Fibroblast of the conjunctiva (primary cell): ENCODE results near the gene DVL1.

Source experiments
- DNase-seq: peaks from one replicate; pipeline ENCODE4 v3.0.0-alpha.2; 2010; ENCODE audit warnings: low read depth

Gene DVL1

DNA sequence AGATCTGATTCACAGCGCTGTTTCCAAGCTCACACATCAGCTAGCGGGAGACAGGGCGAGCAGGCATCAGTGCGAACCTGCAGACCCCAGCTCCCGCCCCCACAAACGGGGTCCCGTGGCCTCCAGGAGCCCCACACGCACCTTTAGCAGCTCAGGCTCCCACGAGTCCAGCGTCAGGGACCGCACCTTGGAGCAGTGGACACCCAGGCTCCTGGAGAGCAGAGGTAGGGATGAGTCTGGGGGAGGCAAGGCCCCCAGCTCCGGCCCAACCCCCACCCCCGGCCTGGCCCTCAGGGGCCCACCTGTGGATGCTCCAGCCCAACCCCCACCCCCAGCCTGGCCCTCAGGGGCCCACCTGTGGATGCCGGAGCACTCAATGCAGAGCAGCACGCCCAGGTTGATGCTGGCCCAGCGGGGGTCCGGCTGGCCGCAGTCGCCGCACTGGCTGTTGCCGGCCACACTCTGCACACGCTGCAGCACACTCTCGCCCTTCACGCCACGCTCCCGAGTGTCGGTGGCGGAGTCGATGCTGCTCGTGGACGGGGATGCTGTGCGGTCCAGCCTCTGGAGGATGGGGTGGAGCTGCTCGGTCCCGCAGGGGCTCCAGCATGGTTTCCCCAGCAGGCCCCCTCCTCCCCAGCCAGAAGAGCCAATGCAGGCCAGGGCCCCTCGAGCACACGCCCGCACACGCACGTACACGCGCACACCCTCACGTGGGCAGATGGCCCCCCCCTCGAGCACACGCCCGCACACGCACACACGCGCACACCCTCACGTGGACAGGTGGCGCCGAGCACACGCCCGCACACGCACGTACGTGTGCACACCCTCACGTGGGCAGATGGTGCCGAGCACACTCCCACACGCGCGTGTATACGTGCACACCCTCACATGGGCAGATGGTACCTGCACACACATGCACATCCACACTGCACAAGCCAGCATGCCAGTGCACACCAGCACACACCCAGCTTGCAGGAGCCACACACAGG is 52.9 kb downstream of the DVL1 start:
- no peak for DNase-seq

DNA sequence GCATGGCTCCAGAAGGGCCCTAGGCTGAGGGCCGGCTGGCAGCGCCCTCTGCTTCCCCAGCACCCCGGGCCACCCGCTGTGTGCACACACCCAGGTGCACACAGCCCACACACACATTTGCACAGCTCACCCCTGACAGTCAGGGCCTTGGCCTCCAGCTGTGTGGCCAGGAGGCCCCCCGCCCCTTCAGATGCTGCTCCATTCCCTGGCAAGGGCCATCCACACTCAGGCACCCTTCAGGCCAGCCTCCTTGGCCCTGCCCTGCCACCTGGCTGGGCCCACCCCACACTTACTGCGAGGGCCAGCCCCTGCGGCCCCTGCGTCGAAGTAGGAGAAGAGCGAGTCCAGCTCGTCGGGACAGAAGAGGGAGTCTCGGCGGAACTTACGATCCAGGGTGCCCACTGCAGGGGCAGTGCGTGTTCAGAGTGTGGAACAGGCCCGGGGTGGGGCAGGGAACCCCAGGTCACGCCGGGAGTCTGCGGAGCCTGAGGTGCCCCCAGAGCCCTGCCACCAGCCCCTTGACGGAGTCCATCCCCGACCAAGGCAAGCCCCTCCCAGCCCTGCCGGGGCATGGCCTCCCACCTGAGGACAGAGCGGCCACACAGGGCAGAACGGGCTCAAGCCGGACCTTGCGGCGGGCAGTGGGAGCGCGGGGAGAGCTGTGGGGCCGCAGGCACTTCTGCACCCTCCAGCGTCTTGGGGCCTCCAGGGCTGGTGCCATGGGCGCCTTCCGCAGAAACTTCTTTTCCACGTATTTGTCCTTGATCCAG is 53.9 kb downstream of the DVL1 start:
- DNase-seq: no peak

DNA sequence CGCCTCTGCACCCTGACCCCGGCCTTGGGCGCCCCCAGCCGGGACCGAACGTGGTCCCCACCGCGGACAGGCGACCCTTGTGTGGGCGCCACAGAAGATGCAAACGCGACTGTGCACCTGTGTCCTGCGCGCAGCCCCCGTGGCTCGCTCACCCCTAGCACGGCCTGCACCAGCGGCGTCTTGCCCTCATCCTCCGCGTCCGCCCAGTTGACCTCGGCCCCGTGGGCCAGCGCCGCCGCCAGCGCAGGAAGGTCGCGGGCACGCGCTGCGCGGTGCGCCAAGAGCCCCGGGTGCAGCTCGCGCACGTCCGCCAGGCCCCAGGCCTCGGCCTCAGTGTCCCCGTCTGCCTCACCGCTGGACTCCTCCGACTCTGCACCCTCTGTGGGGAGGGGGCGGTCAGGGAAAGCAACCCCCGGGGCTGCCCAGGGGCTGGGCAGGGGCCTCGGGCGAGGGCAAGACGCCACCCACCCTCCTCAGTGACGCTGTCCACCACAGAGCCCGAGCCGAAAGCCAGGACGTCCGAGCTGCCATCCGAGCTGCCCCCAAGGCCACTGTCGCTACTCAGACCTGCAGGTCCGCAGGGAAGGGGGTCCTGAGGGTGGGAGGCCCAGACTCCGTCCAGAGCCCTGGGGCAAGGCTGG is 54.8 kb downstream of the DVL1 start:
- no peak for DNase-seq

DNA sequence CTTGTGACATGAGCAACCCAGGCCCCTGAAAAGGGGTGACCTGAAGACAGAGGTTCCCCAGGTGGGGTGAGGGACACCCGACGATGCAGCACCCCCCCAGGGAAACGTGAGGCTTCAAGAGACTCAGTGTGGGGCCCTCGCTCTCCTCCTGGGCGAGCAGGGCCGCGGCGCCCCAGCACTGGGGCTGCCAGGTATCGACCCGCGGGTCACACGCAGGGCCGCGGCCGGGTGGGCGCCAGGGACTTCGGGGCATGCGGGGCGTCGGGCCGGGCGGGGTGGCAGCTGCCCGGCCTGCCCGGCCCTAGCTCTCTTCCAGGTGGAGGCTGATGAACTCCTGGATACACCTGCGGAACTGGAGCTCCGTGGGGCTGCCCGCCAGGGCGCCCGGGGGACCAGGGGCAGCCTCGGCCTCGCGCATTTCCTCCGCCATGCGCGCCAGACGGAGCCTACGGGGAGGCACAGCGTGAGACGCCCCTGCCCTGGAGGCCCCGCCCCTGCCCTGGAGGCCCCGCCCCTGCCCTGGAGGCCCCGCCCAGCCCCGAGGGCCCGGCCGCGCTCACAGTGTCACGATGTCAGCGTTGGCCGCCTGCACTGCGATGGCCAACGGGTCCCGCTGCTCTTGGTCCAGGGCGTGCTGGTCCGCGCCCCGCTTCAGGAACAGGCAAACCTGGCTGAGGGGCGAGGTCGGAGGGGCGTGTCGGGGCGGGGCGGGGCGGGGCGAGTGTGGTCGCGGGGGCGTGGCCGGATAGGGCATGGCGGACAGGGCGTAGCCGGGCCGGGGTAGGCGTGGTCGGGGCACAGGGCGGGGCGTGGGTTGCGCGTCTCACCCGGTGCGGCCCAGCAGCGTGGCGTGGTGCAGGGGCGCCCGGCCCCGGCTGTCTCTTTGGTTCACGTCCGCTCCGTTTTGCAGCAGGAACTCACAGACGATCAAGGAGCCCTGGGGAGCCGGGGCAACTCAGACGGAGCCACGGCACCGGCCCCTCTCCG is 55.7 kb downstream of the DVL1 start:
- no peak for DNase-seq

DNA sequence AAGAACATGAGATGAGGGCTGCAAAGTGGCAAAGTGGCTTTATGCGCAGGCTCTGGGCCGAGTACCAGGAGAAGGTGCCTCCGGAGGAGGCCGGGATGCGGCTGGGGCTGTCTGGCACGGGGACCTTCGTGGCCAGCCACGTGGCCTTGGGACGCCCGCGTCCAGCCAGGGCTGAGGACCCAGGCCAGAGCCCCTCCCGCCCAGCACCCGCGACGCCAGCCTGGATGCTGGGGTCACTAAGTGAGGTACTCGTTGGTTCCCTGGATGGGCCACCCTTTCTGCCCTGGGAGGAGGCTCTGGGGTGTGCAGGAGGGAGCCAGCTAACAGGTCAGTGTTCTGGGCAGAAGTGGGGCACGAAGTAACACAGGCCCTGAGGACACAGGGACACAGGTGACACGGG is 56.4 kb downstream of the DVL1 start:
- DNase-seq: no peak

DNA sequence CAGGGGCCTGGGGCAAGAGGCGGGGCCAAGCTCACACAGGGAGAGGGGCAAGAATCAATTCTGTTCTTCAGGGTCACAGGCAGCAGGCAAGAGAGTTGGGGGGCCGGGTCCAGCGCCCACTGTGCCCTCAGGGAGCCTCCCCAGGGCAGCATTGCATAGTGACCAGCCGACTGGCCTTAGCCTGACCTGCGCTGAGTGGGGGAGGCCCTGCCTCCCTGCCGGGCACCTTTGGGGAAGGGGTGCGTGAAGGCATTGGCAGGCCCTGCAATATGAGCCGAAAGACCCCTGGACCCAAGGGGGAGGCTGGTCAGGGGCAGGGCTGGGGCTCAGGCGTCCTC is 56.8 kb downstream of the DVL1 start:
- DNase-seq: no peak

DNA sequence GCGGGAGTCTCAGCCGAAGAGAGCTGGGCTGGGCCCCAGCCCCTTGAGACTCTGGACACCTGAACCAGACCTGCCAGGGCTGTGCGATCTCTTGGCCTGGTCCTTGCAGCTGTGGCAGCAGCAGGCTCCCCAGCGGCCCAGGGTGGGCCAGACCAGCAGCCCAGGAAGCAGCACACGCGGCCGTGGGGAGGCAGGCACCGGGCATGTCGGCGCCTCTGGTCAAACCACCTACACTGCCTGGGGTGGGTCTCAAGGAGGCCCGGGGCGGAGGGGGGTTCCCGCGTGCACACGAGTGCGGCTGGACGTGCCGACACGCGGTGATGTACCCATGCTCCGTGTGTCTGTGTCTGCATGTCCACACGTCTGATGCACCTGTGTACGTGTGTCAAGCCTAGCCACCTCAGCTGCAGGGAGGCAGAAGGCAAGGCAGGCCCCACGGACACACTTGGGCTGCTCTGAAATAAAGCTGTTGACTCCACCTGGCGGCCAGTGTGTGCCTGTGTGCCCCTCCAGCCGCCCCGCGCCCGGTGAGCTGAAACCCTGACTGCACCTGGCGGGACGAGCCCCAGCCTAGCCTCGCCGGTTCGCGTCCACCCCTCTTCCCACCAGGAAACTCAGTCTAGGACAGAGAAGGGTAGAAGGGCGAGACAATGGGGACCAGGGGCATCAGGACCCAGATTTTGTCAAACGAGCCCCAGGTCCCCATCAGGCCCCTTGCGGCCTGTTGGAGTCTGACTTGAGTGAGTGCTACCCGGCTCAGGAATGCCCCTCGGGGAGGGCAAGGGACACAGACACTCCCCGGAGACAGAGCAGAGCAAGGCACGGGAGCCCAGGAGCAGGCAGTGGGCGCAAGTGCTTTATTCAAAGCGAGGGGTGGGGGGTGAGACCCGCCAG is 57.4 kb downstream of the DVL1 start:
- peak; percentile 33 for DNase-seq

DNA sequence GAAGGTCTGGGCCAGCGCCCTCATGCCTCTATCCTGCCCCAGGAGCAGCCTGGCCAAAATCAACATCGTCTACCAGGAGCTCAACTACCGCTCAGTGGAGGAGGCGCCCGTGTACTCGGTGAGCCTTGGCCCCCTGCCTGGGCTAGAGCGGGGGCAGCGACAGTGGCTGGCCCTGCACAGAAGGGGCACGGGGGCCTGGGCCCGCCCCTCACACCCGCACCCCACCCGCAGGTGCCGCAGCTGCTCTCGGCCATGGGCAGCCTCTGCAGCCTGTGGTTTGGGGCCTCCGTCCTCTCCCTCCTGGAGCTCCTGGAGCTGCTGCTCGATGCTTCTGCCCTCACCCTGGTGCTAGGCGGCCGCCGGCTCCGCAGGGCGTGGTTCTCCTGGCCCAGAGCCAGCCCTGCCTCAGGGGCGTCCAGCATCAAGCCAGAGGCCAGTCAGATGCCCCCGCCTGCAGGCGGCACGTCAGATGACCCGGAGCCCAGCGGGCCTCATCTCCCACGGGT is 58.1 kb downstream of the DVL1 start:
- no peak for DNase-seq

DNA sequence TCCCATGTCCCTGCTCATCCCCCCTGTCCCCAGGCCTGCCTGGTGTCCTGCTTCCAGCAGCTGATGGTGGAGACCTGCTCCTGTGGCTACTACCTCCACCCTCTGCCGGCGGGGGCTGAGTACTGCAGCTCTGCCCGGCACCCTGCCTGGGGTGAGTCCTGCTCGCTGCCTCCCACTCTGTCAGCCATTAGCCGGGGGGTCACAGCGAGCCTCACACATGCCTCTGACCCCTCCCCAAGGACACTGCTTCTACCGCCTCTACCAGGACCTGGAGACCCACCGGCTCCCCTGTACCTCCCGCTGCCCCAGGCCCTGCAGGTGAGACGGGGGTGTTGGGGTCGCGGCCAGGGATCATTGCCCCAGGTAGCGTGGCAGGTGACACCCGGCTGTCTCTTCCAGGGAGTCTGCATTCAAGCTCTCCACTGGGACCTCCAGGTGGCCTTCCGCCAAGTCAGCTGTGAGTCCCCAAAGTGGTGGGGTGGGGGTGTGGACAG is 58.9 kb downstream of the DVL1 start:
- DNase-seq: no peak

DNA sequence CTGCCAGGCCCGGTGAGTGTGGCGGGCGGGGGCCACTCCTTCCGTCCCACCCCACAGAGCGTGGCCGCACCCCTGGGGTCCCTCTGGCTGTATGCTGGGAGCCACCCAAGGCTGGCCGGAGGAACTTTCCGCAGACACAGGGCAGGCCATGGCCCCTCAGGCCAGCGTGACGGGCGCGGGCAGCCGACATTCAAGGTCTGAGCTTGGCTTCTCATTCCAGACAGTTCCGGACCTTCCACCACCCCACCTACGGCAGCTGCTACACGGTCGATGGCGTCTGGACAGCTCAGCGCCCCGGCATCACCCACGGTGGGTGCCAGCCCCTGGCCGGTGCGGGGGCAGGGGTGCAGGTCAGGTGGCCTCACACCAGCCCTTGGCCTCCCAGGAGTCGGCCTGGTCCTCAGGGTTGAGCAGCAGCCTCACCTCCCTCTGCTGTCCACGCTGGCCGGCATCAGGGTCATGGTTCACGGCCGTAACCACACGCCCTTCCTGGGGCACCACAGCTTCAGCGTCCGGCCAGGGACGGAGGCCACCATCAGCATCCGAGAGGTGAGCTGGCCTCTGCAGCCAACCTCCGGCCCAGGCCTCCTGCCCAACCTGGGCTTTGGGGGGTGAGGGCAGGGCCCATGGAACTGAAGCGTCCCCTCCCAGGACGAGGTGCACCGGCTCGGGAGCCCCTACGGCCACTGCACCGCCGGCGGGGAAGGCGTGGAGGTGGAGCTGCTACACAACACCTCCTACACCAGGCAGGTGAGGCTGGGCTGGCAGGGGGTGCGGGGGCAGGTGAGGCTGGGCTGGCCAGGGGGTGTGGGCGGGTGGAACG is 61.7 kb downstream of the DVL1 start:
- no peak for DNase-seq

DNA sequence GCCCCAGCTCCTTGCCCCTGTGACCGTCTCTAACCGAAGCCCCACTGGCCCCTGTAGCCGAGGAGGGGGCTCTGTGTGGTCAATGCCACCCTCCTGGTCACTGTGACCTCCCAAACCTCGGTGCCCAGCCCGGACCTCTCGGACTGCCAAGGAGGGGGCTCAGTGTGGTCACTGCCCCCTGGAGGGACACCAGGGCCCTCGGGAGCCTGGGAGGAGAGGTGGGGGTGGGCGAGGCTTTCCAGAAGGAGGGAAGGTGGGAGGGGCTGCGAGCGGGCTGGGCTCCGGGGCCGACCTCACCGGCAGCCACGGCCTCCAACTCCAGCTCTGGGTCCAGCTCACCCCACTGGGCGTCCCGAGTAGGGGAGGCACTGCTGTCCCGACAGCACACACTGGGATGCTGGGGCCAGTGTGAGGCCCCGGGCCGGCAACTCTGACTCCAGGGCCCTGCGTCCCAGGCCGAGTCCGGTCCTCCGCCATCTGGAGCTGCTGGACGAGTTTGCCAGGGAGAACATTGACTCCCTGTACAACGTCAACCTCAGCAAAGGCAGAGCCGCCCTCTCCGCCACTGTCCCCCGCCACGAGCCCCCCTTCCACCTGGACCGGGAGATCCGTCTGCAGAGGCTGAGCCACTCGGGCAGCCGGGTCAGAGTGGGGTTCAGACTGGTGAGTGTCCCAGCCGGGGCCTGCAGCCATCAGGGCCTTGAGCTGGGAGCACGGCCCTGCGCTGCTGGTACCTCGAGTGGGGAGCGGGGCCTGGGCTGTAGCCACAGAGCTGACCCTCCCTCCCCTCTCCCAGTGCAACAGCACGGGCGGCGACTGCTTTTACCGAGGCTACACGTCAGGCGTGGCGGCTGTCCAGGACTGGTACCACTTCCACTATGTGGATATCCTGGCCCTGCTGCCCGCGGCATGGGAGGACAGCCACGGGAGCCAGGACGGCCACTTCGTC is 62.6 kb downstream of the DVL1 start:
- no peak for DNase-seq

DNA sequence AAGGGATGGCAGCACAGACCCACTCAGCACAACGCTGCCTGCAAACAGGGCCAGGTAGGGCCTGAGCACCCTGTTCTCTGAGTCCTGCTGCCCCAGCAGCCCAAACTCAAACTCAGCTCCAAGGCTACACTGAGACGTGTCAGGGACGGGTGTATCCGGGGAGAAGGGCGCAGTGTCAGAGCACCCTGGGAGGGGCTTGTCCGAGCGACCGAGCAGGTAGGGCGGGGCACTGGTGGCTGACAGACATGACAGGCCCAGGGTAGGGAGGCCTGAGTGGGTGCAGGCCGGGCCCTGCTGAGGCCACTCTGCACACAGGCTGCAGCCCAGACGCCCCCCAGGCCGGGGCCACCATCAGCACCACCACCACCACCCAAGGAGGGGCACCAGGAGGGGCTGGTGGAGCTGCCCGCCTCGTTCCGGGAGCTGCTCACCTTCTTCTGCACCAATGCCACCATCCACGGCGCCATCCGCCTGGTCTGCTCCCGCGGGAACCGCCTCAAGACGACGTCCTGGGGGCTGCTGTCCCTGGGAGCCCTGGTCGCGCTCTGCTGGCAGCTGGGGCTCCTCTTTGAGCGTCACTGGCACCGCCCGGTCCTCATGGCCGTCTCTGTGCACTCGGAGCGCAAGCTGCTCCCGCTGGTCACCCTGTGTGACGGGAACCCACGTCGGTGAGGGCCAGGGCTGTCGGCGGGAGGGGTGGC is 63.5 kb downstream of the DVL1 start:
- no peak for DNase-seq
